HuH-7 (cell line): ENCODE measurements around the gene S100A2.
A peak's percentile ranks its signal among the peaks of the same experiment; 100 is the strongest.
"Not testable (repeated sequence)": the region's sequence is repeated elsewhere in the genome, so short reads cannot be mapped to it uniquely, and the experiment has no call there.

Experiments used
- DNase-seq: peaks from one replicate; pipeline ENCODE4 v3.0.0; 2011; ENCODE audit warnings: low spot score

The S100A2 gene

DNA sequence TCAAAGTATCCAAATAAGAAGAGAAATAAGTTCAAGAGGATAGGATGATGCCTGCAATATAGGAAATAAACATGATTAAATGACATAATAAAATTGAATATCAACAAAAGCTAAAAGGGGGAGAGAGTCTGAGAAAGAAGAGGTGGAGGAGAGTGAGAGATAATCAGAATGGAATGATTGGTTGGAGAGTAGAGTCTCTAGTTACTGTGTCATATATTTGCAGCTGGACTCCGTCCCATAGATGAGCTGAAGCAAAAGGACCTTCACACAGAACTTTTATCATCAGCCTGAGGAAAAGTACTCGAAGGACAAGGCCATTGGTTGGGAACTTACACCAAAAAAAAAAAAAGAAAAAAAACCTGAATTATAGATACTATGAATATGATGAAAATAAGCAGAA is 22.8 kb upstream of the S100A2 start:
- DNase-seq, result no peak

DNA sequence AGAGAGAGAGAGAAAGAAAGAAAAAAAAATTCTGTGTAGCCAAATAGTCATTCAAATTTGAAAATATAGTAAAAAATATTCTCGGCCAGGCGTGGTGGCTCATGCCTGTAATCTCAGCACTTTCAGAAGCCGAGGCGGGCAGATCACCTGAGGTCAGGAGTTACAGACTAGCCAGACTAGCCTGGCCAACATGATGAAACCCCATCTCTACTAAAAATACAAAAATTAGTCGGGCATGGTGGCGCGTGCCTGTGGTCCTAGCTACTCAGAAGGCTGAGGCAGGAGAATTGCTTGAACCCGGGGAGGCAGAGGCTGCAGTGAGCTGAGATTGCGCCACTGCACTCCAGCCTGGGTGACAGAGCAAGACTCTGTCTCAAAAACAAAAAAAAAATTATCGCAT is 22.4 kb upstream of the S100A2 start:
- DNase-seq, result not testable (repeated sequence)

DNA sequence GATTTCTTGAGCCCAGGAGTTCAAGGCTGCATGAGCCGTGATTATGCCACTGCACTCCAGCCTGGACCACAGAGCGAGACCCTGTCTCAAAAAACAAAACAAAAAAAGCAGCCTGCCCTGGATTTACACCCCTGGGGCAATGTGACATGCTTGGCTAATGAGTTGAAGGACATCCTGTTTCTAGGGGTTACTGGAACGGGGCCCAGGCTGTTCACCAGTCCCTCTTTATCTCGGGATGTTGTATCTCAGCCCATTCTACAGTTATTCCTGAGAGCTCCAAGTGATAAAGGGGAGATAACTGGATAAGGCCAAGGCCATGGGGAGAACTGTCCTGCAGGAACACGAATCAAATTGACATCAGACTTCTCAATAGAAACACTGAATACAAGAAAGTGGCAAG is 21.7 kb upstream of the S100A2 start:
- no peak for DNase-seq

DNA sequence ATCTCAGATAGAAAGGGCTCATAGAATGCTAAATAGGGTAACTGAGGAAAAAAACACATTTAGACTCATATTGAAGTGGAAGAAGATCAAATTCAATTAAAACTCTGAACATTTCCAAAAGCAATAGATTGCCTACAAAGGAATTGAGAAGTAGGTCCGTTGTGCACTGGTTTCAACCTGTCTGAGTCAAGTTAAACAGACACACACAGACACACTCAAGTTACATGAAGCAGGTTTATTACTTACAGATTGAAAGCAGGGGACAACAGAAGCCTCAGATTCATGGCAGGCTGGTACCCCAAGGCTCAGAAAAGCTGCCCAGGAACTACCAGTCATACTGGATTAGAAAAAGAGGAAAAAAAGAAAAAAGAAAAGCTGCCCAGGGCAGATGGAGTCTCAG is 20.7 kb upstream of the S100A2 start:
- no peak for DNase-seq

DNA sequence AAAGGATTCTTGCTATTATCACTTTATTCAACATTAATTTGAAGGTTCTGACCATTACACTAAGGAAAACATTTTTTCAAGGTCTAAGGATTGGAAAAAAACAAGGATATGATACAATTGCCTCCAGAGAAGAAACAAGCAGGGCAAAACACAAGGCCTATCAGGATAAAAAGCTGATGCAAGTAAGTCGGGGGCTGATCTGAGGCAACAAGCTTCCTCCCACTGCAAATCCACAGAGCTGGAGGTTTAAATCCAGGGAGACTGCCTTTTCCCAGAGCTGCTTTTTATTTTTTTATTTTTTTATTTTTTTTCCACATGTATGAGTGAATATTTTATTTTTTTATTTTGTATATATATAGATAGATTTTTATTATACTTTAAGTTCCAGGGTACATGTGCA is 19.4 kb upstream of the S100A2 start:
- no peak for DNase-seq

DNA sequence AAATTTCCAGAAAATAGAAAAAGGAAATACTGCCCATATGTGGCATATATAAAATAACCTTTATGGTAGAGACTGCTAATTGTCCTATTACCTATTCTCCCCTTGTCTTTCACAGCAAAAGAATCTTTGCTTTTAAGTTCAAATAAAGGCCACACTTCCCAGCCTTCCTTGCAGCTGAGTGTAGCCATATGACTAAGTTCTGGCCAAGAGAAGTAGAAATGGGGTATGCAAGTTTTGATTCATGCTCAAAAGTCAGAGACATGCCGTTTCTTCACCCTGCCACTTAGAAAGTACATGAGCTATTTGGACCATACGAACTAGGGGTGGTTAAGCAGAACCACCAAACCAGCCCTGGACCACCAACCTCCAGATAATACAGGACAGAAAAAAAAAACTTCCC is 18.3 kb upstream of the S100A2 start:
- no peak for DNase-seq

DNA sequence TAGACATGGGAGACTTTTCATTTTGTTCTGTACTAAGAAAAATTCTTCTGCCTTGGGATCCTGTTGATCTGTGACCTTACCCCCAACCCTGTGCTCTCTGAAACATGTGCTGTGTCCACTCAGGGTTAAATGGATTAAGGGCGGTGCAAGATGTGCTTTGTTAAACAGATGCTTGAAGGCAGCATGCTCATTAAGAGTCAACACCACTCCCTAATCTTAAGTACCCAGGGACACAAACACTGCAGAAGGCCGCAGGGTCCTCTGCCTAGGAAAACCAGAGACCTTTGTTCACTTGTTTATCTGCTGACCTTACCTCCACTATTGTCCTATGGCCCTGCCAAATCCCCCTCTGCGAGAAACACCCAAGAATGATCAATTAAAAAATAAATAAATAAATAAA is 17.9 kb upstream of the S100A2 start:
- not testable (repeated sequence) for DNase-seq

DNA sequence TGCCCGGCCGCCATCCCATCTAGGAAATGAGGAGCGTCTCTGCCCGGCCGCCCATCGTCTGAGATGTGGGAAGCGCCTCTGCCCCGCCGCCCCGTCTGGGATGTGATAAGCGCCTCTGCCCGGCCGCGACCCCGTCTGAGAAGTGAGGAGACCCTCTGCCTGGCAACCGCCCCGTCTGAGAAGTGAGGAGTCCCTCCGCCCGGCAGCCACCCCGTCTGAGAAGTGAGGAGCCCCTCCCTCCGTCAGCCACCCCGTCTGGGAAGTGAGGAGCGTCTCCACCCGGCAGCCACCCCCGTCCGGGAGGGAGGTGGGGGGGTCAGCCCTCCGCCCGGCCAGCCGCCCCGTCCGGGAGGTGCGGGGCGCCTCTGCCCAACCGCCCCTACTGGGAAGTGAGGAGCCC is 17.2 kb upstream of the S100A2 start:
- DNase-seq, result not testable (repeated sequence)

DNA sequence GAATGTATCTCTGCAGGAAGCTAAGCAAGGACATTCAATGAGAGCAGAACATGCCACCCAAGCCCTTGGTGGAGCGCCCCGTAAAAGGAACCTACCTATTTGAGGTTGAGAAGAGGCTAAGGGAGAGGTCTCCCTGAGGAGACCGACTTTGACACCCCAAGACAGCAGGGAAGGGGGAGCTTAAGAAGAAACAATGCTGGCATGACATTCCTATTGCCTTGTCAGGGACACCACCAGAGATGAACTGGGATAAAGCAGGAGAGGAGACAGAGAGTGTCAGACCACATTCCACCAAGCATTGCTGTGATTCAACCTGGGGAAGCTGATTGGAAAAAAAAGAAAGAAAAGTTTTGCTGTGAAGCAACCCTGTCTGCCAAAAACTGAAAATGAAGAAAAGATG is 13.3 kb upstream of the S100A2 start:
- no peak for DNase-seq

DNA sequence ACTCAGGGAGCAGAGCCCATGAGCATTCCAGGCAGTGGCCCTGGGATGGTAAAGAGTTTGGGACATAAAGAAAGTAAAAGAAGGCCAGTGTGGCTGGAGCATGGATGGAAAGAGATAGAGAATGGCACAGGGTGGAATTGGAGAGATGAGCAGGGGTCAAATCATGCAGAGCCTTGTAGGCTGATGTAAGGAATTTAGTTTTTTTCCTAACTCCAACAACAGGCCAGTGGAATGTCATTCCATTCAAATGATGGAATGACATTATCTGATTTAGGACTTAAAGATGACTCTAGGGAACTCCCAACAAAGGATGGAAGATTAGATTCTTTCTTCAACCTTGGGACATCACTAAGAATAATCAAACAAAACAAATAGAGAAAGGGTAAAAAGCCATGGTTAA is 12.8 kb upstream of the S100A2 start:
- DNase-seq, result no peak

DNA sequence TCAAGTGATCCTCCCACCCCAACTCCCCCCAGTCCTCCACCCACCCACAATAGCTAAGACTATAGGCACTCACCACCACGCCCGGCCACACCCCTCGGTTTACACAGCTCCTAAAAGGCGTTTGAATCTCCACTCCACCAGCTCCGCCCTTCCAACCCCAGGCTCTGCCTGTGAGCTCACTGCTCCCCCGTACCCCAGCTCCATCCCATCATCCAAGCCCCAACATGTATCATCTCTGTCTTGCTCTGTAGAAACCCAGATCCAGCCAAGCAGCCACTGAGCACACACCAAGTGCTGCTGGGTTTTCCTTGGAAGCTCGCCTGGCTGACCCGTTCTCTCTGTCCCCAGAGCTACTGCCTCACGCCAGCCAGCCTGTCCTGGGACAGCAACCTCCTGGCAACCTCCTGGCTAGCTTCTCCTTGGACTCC is 12.0 kb upstream of the S100A2 start:
- no peak for DNase-seq

DNA sequence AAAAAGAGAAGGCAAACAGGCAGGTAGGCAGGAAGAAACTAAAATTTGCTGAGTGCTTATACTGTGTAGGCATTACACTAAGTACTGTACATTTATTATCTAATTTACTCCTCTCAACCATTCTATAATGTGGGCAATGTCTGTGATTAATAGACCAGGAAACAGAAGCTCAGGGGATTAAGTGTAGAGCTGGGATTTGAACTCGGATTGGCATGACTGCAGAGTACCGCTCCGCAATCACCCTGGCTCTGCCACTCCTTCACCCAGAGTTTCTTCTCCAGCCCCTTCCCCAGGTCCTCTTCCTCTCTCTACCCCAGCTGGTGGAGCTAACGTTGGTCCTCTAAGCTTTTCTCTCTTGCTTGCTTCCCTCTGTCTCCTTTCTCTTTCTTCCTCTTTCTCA is 11.5 kb upstream of the S100A2 start:
- no peak for DNase-seq

DNA sequence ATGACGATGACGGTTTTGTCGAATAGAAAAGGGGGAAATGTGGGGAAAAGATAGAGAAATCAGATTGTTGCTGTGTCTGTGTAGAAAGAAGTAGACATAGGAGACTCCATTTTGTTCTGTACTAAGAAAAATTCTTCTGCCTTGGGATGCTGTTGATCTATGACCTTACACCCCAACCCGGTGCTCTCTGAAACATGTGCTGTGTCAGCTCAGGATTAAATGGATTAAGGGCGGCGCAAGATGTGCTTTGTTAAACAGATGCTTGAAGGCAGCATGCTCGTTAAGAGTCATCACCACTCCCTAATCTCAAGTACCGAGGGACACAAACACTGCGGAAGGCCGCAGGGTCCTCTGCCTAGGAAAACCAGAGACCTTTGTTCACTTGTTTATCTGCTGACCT is 9.9 kb upstream of the S100A2 start:
- not testable (repeated sequence) for DNase-seq

DNA sequence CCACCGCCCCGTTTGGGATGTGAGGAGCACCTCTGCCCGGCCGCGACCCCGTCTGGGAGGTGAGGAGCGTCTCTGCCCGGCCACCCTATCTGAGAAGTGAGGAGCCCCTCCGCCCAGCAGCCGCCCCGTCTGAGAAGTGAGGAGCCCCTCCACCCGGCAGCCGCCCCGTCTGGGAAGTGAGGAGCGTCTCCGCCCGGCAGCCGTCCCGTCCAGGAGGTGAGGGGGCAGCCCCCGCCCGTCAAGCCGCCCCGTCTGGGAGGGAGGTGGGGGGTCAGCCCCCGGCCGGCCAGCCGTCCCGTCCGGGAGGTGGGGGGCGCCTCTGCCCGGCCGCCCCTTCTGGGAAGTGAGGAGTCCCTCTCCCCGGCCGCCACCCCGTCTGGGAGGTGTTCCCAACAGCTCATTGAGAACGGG is 9.4 kb upstream of the S100A2 start:
- DNase-seq, result not testable (repeated sequence)

DNA sequence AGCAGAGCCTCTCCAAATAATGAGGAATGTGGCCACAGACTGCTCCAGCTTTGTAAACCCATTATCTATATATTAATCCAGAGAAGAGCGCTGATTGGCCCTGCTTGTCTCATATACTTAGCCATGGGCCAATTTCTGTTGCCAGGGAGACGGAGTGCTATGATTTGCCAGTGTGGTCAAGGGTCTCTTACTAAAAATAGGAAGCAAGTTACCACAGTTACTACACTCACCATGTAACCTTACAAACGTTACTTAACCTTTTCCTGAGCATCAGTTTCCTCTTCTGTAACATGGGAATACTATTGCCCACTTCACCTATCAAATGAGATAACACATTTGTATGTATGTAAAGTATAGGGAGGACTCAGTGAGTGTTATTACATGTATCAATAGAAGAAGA is 7.7 kb upstream of the S100A2 start:
- DNase-seq, result no peak

DNA sequence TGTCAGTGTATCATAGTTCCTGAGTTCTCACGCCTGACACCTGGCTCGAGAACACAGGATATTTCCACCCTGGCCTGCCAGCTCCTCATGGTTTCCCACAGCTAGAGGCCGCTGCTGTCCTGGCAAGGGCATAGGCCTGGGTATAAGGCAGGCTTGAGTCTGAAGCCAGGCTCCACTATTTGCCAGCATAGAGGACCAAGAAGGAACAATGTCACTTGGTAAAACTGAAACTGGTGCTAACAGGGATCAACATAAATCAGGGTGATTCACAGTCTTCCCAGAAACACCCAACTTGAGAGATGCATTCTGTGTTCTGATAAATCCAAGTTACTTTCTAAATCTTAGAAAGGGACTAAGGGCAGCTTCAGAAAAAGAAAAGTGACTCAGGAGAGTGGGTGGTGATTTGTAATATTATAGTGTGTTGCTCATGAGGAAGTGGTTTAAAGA is 6.9 kb upstream of the S100A2 start:
- DNase-seq, result peak; percentile 67

DNA sequence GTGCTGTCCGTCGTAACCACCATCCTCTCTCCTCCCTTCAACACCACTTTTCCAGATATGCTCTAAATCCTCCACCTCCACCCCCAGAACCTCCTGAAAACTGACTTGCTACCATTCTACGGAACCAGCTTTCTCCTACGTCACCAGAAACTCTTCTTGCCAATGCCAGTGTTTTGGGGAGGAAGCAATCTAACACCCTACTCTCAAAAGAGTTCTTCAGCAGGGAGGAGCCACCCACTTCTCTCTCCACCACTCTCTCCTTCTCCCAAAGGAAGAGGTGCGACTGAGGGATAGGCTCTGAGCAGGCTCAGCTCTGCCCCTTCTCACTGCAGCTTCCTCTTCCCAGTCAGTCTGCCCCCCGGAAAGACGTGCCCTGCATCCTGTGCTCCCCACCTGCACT is 6.1 kb upstream of the S100A2 start:
- DNase-seq, result no peak

DNA sequence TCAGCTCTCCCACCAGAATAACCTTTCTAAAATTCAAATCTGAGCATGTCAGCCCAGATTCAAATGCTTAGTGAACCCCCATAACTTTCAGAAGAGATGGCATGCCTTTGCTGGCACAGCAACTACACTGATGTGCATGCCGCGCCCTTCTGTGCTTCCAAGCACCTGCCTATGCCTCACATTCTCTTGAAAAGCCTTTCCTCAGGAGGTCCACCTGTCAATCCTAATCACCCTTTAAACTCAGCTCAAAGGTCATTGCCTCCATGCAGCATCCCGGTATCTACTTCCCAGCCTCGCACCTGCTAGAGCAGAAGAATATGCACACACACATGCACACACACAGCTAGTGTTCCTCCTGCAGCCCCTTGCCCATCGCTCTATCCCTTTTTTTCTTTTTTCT is 5.2 kb upstream of the S100A2 start:
- DNase-seq, result no peak

DNA sequence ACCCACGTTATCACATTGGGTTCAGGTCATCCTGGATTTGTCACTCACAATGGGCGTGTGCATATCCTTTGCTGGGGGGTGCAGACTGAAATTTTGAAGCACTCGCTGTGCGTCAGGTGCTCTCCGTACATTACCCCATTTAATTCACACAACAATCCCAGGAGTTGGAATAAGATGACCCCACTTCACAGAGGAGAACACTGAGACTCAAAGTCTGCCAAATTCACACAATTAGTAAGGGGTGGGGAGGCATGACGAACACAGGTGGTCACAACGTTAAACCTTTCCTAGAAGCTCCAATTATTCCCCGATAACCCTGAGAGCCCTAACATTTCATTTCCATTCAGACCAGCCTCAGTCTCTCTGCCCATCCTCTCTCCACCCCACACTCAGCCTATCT is 3.8 kb upstream of the S100A2 start:
- no peak for DNase-seq

DNA sequence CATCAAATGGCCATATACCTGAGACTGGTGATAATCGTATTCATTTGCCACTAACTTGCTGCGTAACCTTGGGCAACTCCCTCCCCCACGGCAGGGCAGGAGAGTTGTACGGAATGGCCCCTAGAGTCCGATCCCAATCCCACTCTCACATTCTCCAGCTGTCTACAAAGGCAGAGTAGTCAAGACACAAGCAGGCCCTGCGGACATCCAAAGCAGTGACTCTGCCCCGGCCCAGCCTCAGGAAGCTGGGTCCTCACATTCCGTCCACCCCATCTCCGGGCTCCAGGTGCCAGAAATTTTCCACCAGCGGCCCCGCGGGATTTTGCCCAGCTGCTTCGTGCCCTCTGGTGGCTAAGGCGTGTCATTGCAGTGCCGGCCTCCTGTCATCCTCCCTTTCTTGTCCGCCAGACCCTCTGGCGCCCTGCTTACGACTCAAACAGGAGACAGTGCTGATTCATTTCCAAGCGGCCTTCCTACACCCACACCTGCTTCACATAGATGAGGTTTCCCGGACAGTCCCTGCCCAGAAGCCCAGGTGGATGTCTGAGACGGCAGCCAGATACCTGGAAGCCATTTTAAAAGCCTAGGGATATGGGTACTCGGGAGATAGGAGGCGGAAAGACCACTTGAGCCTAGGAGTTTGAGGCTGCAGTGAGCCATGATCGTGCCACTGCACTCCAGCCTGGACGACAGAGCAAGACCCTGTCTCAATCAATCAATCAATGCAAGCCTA is 2.9 kb upstream of the S100A2 start:
- DNase-seq, result peak; percentile 94

DNA sequence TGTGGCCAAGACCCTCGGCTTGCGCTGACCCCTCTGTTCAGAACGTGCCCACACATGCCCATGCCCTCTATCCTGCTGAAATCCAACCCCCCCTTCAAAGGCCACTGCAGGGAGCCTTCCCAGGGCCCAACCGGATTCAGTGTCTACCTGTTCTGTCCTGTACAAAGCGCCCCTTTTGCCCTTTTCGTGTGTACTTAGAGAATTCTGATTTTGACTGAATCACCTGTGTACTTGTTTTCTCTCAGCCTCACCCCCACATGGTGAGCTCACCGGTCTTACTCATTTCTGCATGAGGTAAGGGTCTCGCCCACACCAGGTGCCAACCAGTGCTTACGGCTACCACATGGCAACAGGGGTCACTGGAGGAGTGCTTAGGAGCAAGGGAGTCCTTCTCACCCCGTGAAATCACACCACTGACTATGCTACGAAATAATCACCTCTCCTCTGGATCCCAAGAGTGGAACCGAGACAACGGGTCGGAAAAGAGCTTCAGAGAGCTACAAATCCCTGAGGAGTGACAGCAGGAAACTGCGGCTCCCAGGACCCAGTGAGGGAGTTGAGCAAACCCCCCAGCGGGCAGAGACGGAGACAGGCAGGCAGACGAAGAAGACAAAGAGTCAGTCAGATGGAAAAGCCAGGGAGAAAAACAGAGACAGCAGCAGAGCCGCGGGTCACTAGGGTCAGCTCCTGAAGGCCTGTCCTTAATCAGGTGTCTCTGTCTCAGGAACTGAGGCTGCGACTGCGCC is 2.1 kb upstream of the S100A2 start:
- no peak for DNase-seq

DNA sequence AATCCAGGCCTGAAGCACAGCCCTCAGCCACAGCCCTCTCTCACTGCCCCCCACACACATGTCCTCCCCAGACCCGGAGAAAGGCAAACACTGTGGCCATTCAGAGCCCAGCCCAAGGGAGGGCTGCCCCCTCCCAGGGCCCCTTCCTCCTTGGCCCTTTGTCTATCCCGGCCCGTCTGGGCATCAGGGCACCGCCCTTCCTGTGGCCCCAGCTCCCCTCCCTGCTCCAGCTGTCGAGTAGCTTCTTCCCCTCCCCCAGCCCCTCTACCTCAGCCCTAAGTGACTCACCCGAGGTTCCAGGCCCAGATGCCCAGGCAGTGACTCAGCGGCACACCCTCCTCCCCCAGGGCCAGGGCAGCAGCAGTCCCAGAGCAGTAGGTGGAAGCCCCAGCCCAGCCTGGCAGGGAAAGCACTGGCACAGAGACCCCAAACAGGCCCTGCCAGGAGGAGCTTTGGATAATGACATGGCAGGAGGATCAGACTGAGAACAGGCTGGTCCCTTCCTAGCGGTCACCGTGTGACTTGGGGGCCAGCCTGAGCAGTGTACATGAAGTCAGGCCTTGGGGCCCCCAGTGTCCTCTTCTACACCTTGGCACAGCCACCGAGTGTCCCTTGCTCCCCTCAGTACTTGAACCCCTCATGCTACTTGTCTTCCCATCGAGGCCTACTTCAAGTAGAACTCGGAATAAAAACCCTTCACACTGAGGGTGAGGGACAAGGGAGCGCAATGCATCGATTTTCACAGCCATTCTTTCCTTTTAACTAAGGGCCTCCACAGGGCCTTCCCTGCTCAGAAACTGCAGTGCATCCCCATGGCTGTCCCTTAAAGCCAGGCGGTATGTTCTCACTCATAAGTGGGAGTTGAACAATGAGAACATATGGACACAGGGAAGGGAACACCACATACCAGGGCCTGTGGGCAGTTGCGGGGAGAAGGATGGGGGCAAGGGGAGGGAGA is 1.0 kb upstream of the S100A2 start:
- DNase-seq, result peak; percentile 69

DNA sequence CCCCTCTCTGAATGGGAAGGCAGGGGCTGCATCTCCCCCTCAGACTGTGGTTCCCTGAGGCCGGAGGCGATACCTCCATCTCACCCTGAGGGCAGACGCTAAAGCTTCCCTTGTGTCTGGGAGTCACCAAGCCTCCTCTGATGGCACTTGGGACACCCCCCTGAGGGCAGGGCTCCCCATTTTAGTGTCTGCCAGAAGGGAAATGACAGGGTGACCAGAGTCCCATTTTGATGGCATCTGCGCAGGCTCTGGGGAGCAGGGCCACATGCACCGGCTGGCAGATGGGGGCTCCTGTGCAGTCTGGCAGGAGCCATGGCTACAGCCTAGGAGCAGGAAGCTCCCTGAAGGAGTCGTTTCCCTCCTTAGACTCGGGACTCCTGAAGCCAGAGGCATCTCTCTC is 1.7 kb downstream of the S100A2 start:
- DNase-seq, result no peak
